ENCODE measurements around the gene PLEKHO2. TPM values are rescaled to one million over a fixed set of nuclear protein-coding genes. Genes with fewer than 3 reads are reported as not detected.

The PLEKHO2 gene
- total RNA-seq, 2 experiments from 2014 or later, result 12.0 to 24.5 TPM

DNA sequence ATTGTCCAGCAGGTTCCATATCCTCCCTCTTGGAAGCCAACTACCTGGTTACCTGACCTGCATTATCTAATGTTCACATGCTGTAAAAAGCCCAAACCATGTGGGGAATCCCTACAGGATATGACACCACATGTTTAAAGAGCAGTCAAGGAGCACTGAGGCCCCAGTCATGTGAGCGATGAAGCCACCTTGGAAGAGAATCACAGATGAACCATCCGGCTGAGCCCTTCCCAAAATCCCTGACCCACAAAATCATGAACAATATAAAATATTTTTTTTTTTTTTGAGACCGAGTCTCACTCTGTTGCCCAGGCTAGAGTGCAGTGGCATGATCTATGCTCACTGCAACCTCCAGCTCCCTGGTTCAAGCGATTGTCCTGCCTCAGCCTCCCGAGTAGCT, 59.4 kb downstream of the PLEKHO2 start:
- TF ChIP-seq EZH2phosphoT487 (IDR thresholded peaks at IDR 0.05; ENCODE audit: borderline replicate concordance, low read depth, low read length), result no peak
- TF ChIP-seq, protein P1, sequence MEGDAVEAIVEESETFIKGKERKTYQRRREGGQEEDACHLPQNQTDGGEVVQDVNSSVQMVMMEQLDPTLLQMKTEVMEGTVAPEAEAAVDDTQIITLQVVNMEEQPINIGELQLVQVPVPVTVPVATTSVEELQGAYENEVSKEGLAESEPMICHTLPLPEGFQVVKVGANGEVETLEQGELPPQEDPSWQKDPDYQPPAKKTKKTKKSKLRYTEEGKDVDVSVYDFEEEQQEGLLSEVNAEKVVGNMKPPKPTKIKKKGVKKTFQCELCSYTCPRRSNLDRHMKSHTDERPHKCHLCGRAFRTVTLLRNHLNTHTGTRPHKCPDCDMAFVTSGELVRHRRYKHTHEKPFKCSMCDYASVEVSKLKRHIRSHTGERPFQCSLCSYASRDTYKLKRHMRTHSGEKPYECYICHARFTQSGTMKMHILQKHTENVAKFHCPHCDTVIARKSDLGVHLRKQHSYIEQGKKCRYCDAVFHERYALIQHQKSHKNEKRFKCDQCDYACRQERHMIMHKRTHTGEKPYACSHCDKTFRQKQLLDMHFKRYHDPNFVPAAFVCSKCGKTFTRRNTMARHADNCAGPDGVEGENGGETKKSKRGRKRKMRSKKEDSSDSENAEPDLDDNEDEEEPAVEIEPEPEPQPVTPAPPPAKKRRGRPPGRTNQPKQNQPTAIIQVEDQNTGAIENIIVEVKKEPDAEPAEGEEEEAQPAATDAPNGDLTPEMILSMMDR (conservative IDR thresholded peaks at IDR 0.05; ENCODE audit: low read length), result no peak
- H3K27ac ChIP-seq (ENCODE audit: low read depth, low read length, poor library complexity, severe bottlenecking), result no peak overlapping the region
- BruUV-seq (replicated peaks), result no TSS peak
- H3K4me2 ChIP-seq (ENCODE audit: low read length), result no peak overlapping the region
- peaks cover 25% of the 10 kb centered on the region for H3K4me1 ChIP-seq (ENCODE audit: insufficient read depth, low read length, poor library complexity, severe bottlenecking)
- no peak overlapping the region for H2AFZ ChIP-seq (ENCODE audit: low read length)
- no peaks in the 10 kb centered on the region for H3K36me3 ChIP-seq (ENCODE audit: insufficient read depth, low read length)
- H3K9me3 ChIP-seq (ENCODE audit: low read length), result peaks cover 11% of the 10 kb centered on the region; the same call in 1 of the 2 replicates
- ChIA-PET CTCF (ENCODE audit: unreplicated experiment) (no interaction called here), POLR2A (interaction anchor here (0.6 kb wide), 1 partner anchor 156 kb away, joined by 3 read pairs; no protein-coding TSS in a partner anchor)
- no peak for DNase-seq (ENCODE audit: low spot score)
- H3K79me2 ChIP-seq (ENCODE audit: insufficient read depth, low read depth, low read length), result no peaks in the 10 kb centered on the region
- H3K9me2 ChIP-seq (ENCODE audit: insufficient read depth, low read length), result no peaks in the 10 kb centered on the region
- intact Hi-C loops (cut with micrococcal nuclease; ENCODE audit: unreplicated experiment), result no loop called here
- no peaks in the 10 kb centered on the region for H4K20me1 ChIP-seq (ENCODE audit: insufficient read depth, low read length)
- no peak overlapping the region for H3K4me3 ChIP-seq (ENCODE audit: low read depth, low read length, poor library complexity, severe bottlenecking)

GRCh38 chr15:64901914-64902313, 60.2 kb downstream of the PLEKHO2 start:
- no TSS peak for BruUV-seq (replicated peaks)
- peaks cover 11% of the 10 kb centered on the region; the same call in 1 of the 2 replicates for H3K9me3 ChIP-seq (ENCODE audit: low read length)
- no peak overlapping the region for H3K4me2 ChIP-seq (ENCODE audit: low read length)
- TF ChIP-seq, protein P1 (conservative IDR thresholded peaks at IDR 0.05; ENCODE audit: low read length), result no peak
- no peak for TF ChIP-seq EZH2phosphoT487 (IDR thresholded peaks at IDR 0.05; ENCODE audit: borderline replicate concordance, low read depth, low read length)
- H3K4me1 ChIP-seq (ENCODE audit: insufficient read depth, low read length, poor library complexity, severe bottlenecking), result peaks cover 17% of the 10 kb centered on the region
- DNase-seq (ENCODE audit: low spot score), result no peak
- H3K4me3 ChIP-seq (ENCODE audit: low read depth, low read length, poor library complexity, severe bottlenecking), result no peak overlapping the region
- H3K27ac ChIP-seq (ENCODE audit: low read depth, low read length, poor library complexity, severe bottlenecking), result no peak overlapping the region
- ChIA-PET CTCF (ENCODE audit: unreplicated experiment) (interaction anchor here (0.6 kb wide), 1 partner anchor 169 kb away, joined by 3 read pairs; no protein-coding TSS in a partner anchor), POLR2A (interaction anchor here (0.7 kb wide), 2 partner anchors 75 to 1149 kb away, joined by 3 to 4 read pairs; no protein-coding TSS in a partner anchor)
- H2AFZ ChIP-seq (ENCODE audit: low read length), result no peak overlapping the region
- H3K36me3 ChIP-seq (ENCODE audit: insufficient read depth, low read length), result no peaks in the 10 kb centered on the region
- no peaks in the 10 kb centered on the region for H3K9me2 ChIP-seq (ENCODE audit: insufficient read depth, low read length)
- intact Hi-C loops (cut with micrococcal nuclease; ENCODE audit: unreplicated experiment), result no loop called here
- H3K79me2 ChIP-seq (ENCODE audit: insufficient read depth, low read depth, low read length), result no peaks in the 10 kb centered on the region
- no peaks in the 10 kb centered on the region for H4K20me1 ChIP-seq (ENCODE audit: insufficient read depth, low read length)

GRCh38 chr15:64902863-64903262, 61.1 kb downstream of the PLEKHO2 start:
- TF ChIP-seq EZH2phosphoT487 (IDR thresholded peaks at IDR 0.05; ENCODE audit: borderline replicate concordance, low read depth, low read length), result no peak
- TF ChIP-seq, protein P1 (conservative IDR thresholded peaks at IDR 0.05; ENCODE audit: low read length), result no peak
- intact Hi-C loops (cut with micrococcal nuclease; ENCODE audit: unreplicated experiment), result no loop called here
- no peak overlapping the region for H2AFZ ChIP-seq (ENCODE audit: low read length)
- H3K79me2 ChIP-seq (ENCODE audit: insufficient read depth, low read depth, low read length), result no peaks in the 10 kb centered on the region
- BruUV-seq (replicated peaks), result no TSS peak
- CTCF ChIA-PET (ENCODE audit: unreplicated experiment), result no interaction called here
- no peaks in the 10 kb centered on the region for H4K20me1 ChIP-seq (ENCODE audit: insufficient read depth, low read length)
- H3K9me3 ChIP-seq (ENCODE audit: low read length), result peaks cover 11% of the 10 kb centered on the region; the same call in 1 of the 2 replicates
- H3K4me1 ChIP-seq (ENCODE audit: insufficient read depth, low read length, poor library complexity, severe bottlenecking), result peaks cover 10% of the 10 kb centered on the region
- no peak for DNase-seq (ENCODE audit: low spot score)
- POLR2A ChIA-PET, result interaction anchor here (2.5 kb wide), 1 partner anchor 8 kb away, joined by 14 read pairs; no protein-coding TSS in a partner anchor
- no peaks in the 10 kb centered on the region for H3K36me3 ChIP-seq (ENCODE audit: insufficient read depth, low read length)
- no peak overlapping the region for H3K27ac ChIP-seq (ENCODE audit: low read depth, low read length, poor library complexity, severe bottlenecking)
- no peak overlapping the region for H3K4me2 ChIP-seq (ENCODE audit: low read length)
- no peaks in the 10 kb centered on the region for H3K9me2 ChIP-seq (ENCODE audit: insufficient read depth, low read length)
- no peak overlapping the region for H3K4me3 ChIP-seq (ENCODE audit: low read depth, low read length, poor library complexity, severe bottlenecking)
